ENCODE results near the gene ATCAY. TPM values are rescaled to one million over a fixed set of nuclear protein-coding genes. Genes with fewer than 3 reads are reported as not detected.

The ATCAY gene
- total RNA-seq, 1 donor: not detected

- Histone ChIP-seq H3K4me2 (ENCODE audit: insufficient read depth, low read length) (no peak overlapping the region), H2AFZ (ENCODE audit: low read length) (no peak overlapping the region), H3K27ac (ENCODE audit: low read depth, low read length) (no peak overlapping the region), H3K4me1 (ENCODE audit: insufficient read depth, low read length) (no peaks in the 10 kb centered on the region), H3K27me3 (ENCODE audit: insufficient read depth, low read length) (no peaks in the 10 kb centered on the region), H3K36me3 (ENCODE audit: insufficient read depth, low read length) (no peaks in the 10 kb centered on the region), H4K20me1 (ENCODE audit: insufficient read depth, low read length) (no peaks in the 10 kb centered on the region), H3K4me3 (ENCODE audit: insufficient read depth, low read length) (no peak overlapping the region), H3K79me2 (ENCODE audit: insufficient read depth, low read length) (no peaks in the 10 kb centered on the region), H3K9me3 (ENCODE audit: low read depth, low read length) (peaks cover 2% of the 10 kb centered on the region)
- peak; percentile 31 for DNase-seq (ENCODE audit: insufficient read length, low spot score, missing footprints)
- no peak for TF ChIP-seq CTCF (IDR thresholded peaks at IDR 0.05; ENCODE audit: extremely low read depth, low read depth, low read length)
Measured at GRCh38 chr19:3907626-3908265, 27.3 kb downstream of the ATCAY start.

DNA sequence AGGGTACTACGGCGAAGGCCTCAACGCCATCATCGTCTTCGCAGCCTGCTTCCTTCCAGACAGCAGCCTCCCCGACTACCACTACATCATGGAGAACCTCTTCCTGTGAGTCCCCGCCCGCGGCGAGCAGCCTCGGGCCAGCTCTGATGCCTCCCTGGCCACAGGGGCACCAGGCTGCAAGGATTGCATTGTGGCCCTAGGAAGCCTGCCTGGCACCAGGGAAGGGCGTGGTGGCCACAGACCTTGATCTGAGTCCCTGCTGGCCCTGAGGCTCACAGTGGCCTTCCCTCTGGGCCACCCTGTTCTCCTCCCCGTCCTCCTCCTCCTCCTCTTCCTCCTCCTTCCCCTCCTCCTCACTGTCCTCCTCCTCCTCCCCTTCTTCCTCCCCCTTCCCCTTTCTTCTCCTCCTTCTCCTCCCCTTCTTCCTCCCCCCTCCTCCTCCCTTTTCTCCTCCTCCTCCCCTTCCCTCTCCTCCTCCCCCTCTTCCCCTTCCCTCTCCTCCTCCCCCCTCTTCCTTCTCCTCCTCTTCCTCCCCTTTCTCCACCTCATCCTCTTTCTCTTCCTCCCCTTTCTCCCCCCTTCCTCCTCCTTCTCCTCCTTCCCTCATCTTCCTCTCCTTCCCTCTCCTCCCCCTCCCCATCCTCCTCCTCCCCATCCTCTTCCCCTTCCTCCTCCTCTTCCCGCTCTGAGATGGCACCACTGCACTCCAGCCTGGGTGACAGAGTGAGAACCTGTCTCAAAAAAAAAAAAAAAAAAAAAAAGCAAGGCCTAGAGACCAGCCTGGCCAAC is 28.0 kb downstream of the ATCAY start:
- Histone ChIP-seq H3K4me2 (ENCODE audit: insufficient read depth, low read length) (no peak overlapping the region), H3K9me3 (ENCODE audit: low read depth, low read length) (peaks cover 2% of the 10 kb centered on the region), H3K27me3 (ENCODE audit: insufficient read depth, low read length) (no peaks in the 10 kb centered on the region), H3K79me2 (ENCODE audit: insufficient read depth, low read length) (no peaks in the 10 kb centered on the region), H3K36me3 (ENCODE audit: insufficient read depth, low read length) (no peaks in the 10 kb centered on the region), H2AFZ (ENCODE audit: low read length) (no peak overlapping the region), H4K20me1 (ENCODE audit: insufficient read depth, low read length) (no peaks in the 10 kb centered on the region), H3K27ac (ENCODE audit: low read depth, low read length) (no peak overlapping the region), H3K4me3 (ENCODE audit: insufficient read depth, low read length) (no peak overlapping the region), H3K4me1 (ENCODE audit: insufficient read depth, low read length) (no peaks in the 10 kb centered on the region)
- peak; percentile 30 for DNase-seq (ENCODE audit: insufficient read length, low spot score, missing footprints)
- no peak for TF ChIP-seq CTCF (IDR thresholded peaks at IDR 0.05; ENCODE audit: extremely low read depth, low read depth, low read length)

- DNase-seq (ENCODE audit: insufficient read length, low spot score, missing footprints): peak; percentile 31
Measured at GRCh38 chr19:3910105-3910504, 29.6 kb downstream of the ATCAY start.

More at GRCh38 chr19:3910105-3910504, 29.6 kb downstream of the ATCAY start:
- Histone ChIP-seq H3K4me2 (ENCODE audit: insufficient read depth, low read length) (no peak overlapping the region), H3K9me3 (ENCODE audit: low read depth, low read length) (peaks cover 2% of the 10 kb centered on the region), H3K36me3 (ENCODE audit: insufficient read depth, low read length) (no peaks in the 10 kb centered on the region), H3K27ac (ENCODE audit: low read depth, low read length) (no peak overlapping the region), H2AFZ (ENCODE audit: low read length) (no peak overlapping the region), H3K79me2 (ENCODE audit: insufficient read depth, low read length) (no peaks in the 10 kb centered on the region), H3K4me1 (ENCODE audit: insufficient read depth, low read length) (no peaks in the 10 kb centered on the region), H3K4me3 (ENCODE audit: insufficient read depth, low read length) (no peak overlapping the region), H3K27me3 (ENCODE audit: insufficient read depth, low read length) (no peaks in the 10 kb centered on the region), H4K20me1 (ENCODE audit: insufficient read depth, low read length) (no peaks in the 10 kb centered on the region)
- no peak for TF ChIP-seq CTCF (IDR thresholded peaks at IDR 0.05; ENCODE audit: extremely low read depth, low read depth, low read length)

Data from osteoblast (primary cell).